Endothelial cell of umbilical vein (primary cell): ENCODE measurements around the gene NELFA.

Experiments
- CTCF ChIP-seq, 2 donors: IDR thresholded peaks; 1 replicate in 1 of 2; 2 replicates in 1 of 2; pipeline ENCODE4 v1.5.1; 2011; ENCODE audit warnings: low read length in 2 of 2, mild to moderate bottlenecking in 2 of 2, moderate library complexity in 2 of 2, control low read depth in 1 of 2, inconsistent platforms in 1 of 2, low read depth in 1 of 2; ENCODE audit not compliant: insufficient read depth in 1 of 2; ENCODE audit errors: extremely low read depth in 1 of 2
- EZH2 ChIP-seq: IDR thresholded peaks from 2 replicates; pipeline ENCODE4 v1.6.1; 2012; ENCODE audit warnings: borderline replicate concordance, low read depth, mild to moderate bottlenecking, moderate library complexity, low read length, inconsistent platforms; ENCODE audit not compliant: severe bottlenecking
- POLR2A ChIP-seq: IDR thresholded peaks from 2 replicates; pipeline ENCODE4 v1.6.1; 2012; ENCODE audit warnings: low read depth, mild to moderate bottlenecking, control low read depth, low read length
- POLR2AphosphoS5 ChIP-seq: IDR thresholded peaks from 2 replicates; pipeline ENCODE4 v1.6.1; 2012; ENCODE audit warnings: low read depth, mild to moderate bottlenecking, control low read depth, low read length, moderate library complexity; ENCODE audit not compliant: insufficient read depth
- TF ChIP-seq, protein P1 (sequence below): IDR thresholded peaks from 2 replicates; pipeline ENCODE4 v1.6.1; 2011; ENCODE audit not compliant: insufficient read depth, insufficient read length

DNA sequence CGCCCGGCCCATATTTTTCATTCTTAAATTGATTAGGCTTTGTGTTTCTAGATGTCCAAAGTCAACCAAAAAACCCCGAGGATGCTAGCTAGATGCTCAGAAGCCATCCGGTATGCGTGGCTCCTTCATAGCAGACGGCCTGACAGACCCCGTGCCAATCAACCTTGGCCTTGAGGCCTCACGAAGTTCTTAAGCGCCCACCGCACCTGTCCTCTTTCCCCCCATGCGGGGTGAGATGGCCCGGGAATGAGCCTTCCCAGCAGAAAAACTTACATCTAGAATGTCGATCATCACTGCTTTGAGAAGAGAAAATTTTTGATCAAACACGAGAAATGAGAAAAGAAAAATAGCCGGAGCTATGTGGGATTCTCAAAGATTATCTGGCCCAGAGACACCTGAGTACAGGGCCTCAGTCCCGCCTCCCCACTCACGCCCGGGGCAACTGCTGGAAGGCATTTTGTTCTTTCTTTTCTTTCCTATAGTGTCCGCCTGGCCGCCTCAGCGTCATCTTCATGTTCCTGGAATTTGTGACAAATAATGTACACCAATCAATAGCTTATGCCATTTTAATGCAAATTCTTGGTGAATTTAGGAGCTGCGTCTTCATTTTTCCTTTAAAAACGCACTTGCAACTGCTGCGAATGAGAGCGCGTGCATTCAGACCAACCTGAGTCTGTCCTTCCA lies 48.8 kb upstream of the NELFA start:
- TF ChIP-seq CTCF (IDR thresholded peaks at IDR 0.05; ENCODE audit: extremely low read depth in 1 of 2, insufficient read depth in 1 of 2, low read depth in 1 of 2, low read length in 2 of 2) (no peak), POLR2AphosphoS5 (no peak), POLR2A (no peak), EZH2 (no peak)
- TF ChIP-seq, protein P1, sequence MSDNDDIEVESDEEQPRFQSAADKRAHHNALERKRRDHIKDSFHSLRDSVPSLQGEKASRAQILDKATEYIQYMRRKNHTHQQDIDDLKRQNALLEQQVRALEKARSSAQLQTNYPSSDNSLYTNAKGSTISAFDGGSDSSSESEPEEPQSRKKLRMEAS, result no peak
